ENCODE data around the gene DESI1.
"Not testable (repeated sequence)": the region's sequence is repeated elsewhere in the genome, so short reads cannot be mapped to it uniquely, and the experiment has no call there.

The DESI1 gene

DNA sequence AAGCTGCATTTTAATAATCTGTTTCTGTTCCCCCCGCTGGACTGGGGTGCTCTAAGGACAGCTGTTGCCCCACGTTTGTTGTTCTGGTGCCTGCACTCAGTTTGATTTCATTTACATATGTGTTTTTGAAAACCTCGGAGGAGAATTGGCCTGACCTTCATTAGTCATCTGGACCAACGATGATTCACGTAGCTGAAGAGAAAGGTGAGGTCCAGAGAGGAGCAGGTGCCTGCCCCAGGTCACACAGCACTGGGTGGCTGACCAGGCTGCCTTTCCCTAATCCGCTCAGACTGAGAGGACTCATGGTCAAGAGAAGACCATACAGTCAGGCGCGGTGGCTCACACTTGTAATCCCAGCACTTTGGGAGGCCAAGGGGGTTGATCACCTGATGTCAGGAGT, 56.3 kb downstream of the DESI1 start:
- Histone ChIP-seq H3K36me3 (ENCODE audit: control insufficient read depth in 2 of 2, insufficient read depth in 2 of 2, low read length in 2 of 2) (no peaks in the 10 kb centered on the region), H3K27ac (ENCODE audit: low read depth in 2 of 2, low read length in 2 of 2) (no peak overlapping the region), H3K9ac (ENCODE audit: low read depth in 1 of 2, low read length in 2 of 2) (no peak overlapping the region), H3K4me3 (ENCODE audit: low read length in 2 of 2) (no peak overlapping the region), H3K27me3 (ENCODE audit: control insufficient read depth in 2 of 2, insufficient read depth in 2 of 2, low read length in 2 of 2) (peaks cover 0 to 8% of the 10 kb centered on the region in 2 donors), H3K9me3 (ENCODE audit: control insufficient read depth in 2 of 2, low read length in 2 of 2) (no peaks in the 10 kb centered on the region), H3K4me1 (ENCODE audit: control insufficient read depth in 2 of 2, insufficient read depth in 2 of 2, low read length in 2 of 2) (no peaks in the 10 kb centered on the region)

DNA sequence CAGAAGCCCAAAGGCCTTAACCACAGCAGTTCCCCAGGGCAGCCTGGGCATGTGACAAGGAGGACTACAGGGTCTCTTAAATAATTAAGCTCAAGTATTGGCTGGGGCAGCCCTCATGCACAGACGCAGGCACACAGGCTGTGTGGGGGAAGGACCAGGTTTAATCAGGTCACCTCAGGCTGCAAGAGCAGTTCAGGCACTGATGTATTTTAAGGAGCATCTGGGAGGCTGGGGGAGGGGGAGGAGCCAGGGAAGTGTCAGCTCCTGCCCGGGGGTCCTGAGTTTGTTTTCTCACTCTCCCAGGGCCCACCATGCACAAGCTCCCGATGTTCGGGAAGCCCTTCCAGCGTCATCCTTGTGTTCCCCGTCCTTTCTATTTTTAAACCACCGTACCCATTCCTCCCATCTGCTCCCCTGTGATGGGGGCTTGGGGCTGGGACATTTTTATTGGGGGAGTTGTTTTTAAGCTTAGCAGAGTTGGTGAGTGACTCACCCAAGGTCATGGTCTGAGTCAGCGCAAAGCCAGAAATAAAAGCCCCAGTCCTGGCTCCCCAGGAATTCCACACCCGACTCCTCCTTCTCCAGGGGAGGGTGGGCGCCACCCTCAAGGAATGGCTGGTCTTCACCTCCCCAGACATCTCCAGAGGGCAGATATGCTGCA, 57.7 kb downstream of the DESI1 start:
- H3K36me3 ChIP-seq (ENCODE audit: control insufficient read depth in 2 of 2, insufficient read depth in 2 of 2, low read length in 2 of 2): no peaks in the 10 kb centered on the region
- H3K4me3 ChIP-seq (ENCODE audit: low read length in 2 of 2): no peak overlapping the region
- H3K27ac ChIP-seq (ENCODE audit: low read depth in 2 of 2, low read length in 2 of 2): no peak overlapping the region
- H3K4me1 ChIP-seq (ENCODE audit: control insufficient read depth in 2 of 2, insufficient read depth in 2 of 2, low read length in 2 of 2): no peaks in the 10 kb centered on the region
- peaks cover 0 to 8% of the 10 kb centered on the region in 2 donors for H3K27me3 ChIP-seq (ENCODE audit: control insufficient read depth in 2 of 2, insufficient read depth in 2 of 2, low read length in 2 of 2)
- H3K9ac ChIP-seq (ENCODE audit: low read depth in 1 of 2, low read length in 2 of 2): no peak overlapping the region
- no peaks in the 10 kb centered on the region for H3K9me3 ChIP-seq (ENCODE audit: control insufficient read depth in 2 of 2, low read length in 2 of 2)

DNA sequence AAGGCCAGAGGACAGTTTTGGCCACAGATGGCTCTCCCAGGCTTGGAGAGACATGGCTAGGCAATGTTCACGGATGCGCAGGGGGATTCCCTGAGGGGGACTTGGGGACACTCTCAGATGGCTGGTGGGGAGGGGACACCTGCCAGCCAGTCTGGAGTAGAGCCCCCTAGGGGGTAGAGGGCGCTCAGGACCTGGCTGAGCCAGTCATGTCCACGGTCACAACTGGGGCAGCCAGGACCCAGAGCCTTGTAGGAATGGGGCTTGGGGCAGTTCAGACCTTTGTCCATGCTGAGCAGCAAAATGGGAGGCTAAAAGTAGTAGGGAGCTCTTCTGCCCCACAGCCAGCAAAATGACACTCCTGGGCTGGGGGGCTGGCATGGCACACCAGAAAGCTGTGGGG, 58.4 kb downstream of the DESI1 start:
- no peak overlapping the region for H3K27ac ChIP-seq (ENCODE audit: low read depth in 2 of 2, low read length in 2 of 2)

DNA sequence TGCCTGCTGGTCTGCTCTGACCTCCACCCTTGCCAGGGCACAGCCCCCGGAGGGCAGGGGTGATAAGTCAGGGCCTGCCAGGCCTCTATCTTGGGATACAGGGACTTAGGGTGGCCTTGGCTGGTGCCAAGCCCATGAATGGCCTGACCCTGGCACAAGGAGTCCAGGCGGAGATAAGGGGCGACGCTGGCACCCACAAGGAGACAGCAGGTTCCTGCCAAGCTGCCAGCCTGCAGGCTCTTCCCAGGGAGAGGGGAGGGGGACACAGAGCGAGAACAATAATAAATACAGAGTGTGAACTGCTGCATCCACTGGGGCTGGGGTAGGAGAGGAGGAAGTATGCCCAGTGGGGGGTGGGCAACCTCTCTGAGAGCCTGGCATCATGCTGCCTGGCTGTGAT, 59.1 kb downstream of the DESI1 start:
- Histone ChIP-seq H3K9me3 (ENCODE audit: control insufficient read depth in 2 of 2, low read length in 2 of 2) (no peaks in the 10 kb centered on the region), H3K27ac (ENCODE audit: low read depth in 2 of 2, low read length in 2 of 2) (no peak overlapping the region), H3K9ac (ENCODE audit: low read depth in 1 of 2, low read length in 2 of 2) (no peak overlapping the region), H3K4me1 (ENCODE audit: control insufficient read depth in 2 of 2, insufficient read depth in 2 of 2, low read length in 2 of 2) (peaks cover 2 to 3% of the 10 kb centered on the region in 2 donors), H3K27me3 (ENCODE audit: control insufficient read depth in 2 of 2, insufficient read depth in 2 of 2, low read length in 2 of 2) (peaks cover 0 to 8% of the 10 kb centered on the region in 2 donors), H3K4me3 (ENCODE audit: low read length in 2 of 2) (no peak overlapping the region), H3K36me3 (ENCODE audit: control insufficient read depth in 2 of 2, insufficient read depth in 2 of 2, low read length in 2 of 2) (no peaks in the 10 kb centered on the region)

More for the DNA sequence above, 58.4 kb downstream of the DESI1 start:
- H3K9me3 ChIP-seq (ENCODE audit: control insufficient read depth in 2 of 2, low read length in 2 of 2): no peaks in the 10 kb centered on the region
- H3K4me3 ChIP-seq (ENCODE audit: low read length in 2 of 2): no peak overlapping the region
- H3K9ac ChIP-seq (ENCODE audit: low read depth in 1 of 2, low read length in 2 of 2): no peak overlapping the region
- no peaks in the 10 kb centered on the region for H3K36me3 ChIP-seq (ENCODE audit: control insufficient read depth in 2 of 2, insufficient read depth in 2 of 2, low read length in 2 of 2)
- H3K4me1 ChIP-seq (ENCODE audit: control insufficient read depth in 2 of 2, insufficient read depth in 2 of 2, low read length in 2 of 2): peaks cover 0 to 2% of the 10 kb centered on the region in 2 donors
- peaks cover 0 to 8% of the 10 kb centered on the region in 2 donors for H3K27me3 ChIP-seq (ENCODE audit: control insufficient read depth in 2 of 2, insufficient read depth in 2 of 2, low read length in 2 of 2)

DNA sequence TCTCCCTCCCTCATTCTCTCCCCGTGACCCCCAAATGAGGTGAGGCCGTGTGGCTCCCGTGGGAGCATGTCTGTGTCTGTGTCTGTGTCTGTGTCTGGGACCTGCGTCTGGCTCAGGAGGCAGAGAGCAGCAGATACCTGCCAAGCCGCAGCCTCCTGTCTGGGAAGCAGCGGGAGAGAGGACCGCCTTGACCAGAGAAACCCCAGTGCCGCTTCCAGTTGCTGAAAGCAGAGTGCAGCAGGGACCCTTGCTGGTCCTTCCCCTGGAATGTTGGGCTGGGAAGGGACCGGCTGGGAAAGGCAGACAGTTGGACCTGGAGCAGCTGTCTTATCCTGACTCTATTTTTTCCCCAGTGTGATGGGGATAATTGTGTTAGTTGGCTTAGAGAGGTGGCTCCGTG, 59.5 kb downstream of the DESI1 start:
- H3K27ac ChIP-seq (ENCODE audit: low read depth in 2 of 2, low read length in 2 of 2): no peak overlapping the region
- H3K4me1 ChIP-seq (ENCODE audit: control insufficient read depth in 2 of 2, insufficient read depth in 2 of 2, low read length in 2 of 2): peaks cover 2 to 3% of the 10 kb centered on the region in 2 donors

DNA sequence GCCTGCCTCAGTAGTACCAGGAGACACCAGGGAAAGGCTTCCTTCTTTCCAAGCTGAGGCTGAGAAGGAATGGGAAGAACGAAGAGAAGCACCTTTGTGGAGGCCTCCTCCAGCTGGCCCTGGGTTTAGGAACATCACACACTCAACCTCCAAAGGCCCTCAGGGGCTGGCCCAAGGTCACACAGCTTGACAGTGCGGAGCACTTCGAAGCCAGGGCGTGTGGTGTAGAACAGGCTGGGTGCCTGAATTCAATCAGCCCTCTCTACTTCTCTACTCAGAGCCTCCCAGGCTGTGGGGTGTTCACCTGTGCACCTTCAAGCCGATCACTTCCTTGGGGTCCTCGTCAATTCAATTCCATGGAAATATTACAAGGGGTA, 60.8 kb downstream of the DESI1 start:
- peaks cover 2 to 3% of the 10 kb centered on the region in 2 donors for H3K4me1 ChIP-seq (ENCODE audit: control insufficient read depth in 2 of 2, insufficient read depth in 2 of 2, low read length in 2 of 2)
- H3K9me3 ChIP-seq (ENCODE audit: control insufficient read depth in 2 of 2, low read length in 2 of 2): no peaks in the 10 kb centered on the region
- no peaks in the 10 kb centered on the region for H3K36me3 ChIP-seq (ENCODE audit: control insufficient read depth in 2 of 2, insufficient read depth in 2 of 2, low read length in 2 of 2)
- H3K27me3 ChIP-seq (ENCODE audit: control insufficient read depth in 2 of 2, insufficient read depth in 2 of 2, low read length in 2 of 2): peaks cover 0 to 8% of the 10 kb centered on the region in 2 donors
- H3K27ac ChIP-seq (ENCODE audit: low read depth in 2 of 2, low read length in 2 of 2): no peak overlapping the region
- no peak overlapping the region for H3K9ac ChIP-seq (ENCODE audit: low read depth in 1 of 2, low read length in 2 of 2)
- H3K4me3 ChIP-seq (ENCODE audit: low read length in 2 of 2): no peak overlapping the region

More for the DNA sequence above, 59.5 kb downstream of the DESI1 start:
- no peak overlapping the region for H3K9ac ChIP-seq (ENCODE audit: low read depth in 1 of 2, low read length in 2 of 2)
- H3K27me3 ChIP-seq (ENCODE audit: control insufficient read depth in 2 of 2, insufficient read depth in 2 of 2, low read length in 2 of 2): peaks cover 0 to 8% of the 10 kb centered on the region in 2 donors
- peak overlapping the region in 1 of 2 donors; percentile 28 for H3K4me3 ChIP-seq (ENCODE audit: low read length in 2 of 2)
- H3K9me3 ChIP-seq (ENCODE audit: control insufficient read depth in 2 of 2, low read length in 2 of 2): no peaks in the 10 kb centered on the region
- no peaks in the 10 kb centered on the region for H3K36me3 ChIP-seq (ENCODE audit: control insufficient read depth in 2 of 2, insufficient read depth in 2 of 2, low read length in 2 of 2)

DNA sequence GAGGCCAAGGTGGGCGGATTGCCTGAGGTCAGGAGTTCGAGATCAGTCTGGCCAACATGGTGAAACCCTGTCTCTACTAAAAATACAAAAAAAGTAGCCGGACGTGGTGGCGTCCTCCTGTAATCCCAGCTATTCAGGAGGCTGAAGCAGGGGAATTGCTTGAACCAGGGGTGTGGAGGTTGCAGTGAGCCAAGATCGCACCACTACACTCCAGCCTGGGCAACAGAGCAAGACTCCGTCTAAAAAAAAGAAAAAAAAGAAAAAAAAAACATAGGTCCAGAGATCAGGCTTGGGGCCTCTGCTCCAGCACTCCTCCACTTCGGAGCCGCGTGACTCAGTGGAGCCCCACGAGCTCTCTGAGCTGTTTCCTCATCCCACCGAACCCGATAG, 62.6 kb downstream of the DESI1 start:
- H3K27me3 ChIP-seq (ENCODE audit: control insufficient read depth in 2 of 2, insufficient read depth in 2 of 2, low read length in 2 of 2); H3K4me3 ChIP-seq (ENCODE audit: low read length in 2 of 2); H3K27ac ChIP-seq (ENCODE audit: low read depth in 2 of 2, low read length in 2 of 2); H3K4me1 ChIP-seq (ENCODE audit: control insufficient read depth in 2 of 2, insufficient read depth in 2 of 2, low read length in 2 of 2); H3K9ac ChIP-seq (ENCODE audit: low read depth in 1 of 2, low read length in 2 of 2); H3K36me3 ChIP-seq (ENCODE audit: control insufficient read depth in 2 of 2, insufficient read depth in 2 of 2, low read length in 2 of 2); H3K9me3 ChIP-seq (ENCODE audit: control insufficient read depth in 2 of 2, low read length in 2 of 2): not testable (repeated sequence)

DNA sequence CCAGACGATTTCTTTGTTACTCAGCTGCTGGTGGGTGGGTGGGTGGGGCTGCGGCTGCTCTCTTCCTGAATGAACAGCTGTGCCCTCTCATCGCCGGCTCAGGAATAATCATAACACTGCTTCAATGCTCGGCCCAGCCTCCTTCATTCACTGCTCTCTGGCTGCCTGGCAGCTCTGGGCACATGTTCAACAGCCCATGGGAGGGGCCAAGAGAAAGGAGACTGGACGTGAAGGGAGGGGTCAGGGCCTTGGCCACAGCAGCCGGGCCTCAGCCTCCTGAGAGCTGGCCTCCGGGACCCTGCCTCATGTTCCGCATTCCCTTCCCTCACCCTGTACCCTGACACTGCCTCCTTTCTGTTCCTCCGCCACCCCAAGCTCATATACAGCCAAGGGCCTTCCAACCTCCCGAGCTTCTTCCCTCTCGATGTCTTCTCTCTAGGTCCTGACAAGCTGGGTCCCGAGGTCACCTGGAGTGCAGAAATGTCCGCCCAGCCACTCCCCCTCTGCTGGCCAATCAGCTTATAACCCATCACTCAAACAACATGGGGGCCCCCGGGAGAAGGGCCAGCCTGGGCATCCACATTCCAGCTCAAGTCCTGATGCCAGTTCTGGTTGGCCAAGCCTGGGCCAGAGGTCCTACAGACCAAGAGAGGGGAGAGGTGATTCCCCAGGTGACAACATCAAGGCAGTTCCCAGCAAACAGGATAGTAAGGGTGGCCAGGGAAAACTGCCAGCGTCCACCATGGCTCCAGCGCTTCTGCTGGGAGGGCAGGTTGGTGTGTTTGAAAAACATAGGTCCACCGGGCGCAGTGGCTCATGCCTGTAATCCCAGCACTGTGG, 63.2 kb downstream of the DESI1 start:
- H3K36me3 ChIP-seq (ENCODE audit: control insufficient read depth in 2 of 2, insufficient read depth in 2 of 2, low read length in 2 of 2): no peaks in the 10 kb centered on the region
- H3K9me3 ChIP-seq (ENCODE audit: control insufficient read depth in 2 of 2, low read length in 2 of 2): no peaks in the 10 kb centered on the region
- H3K4me3 ChIP-seq (ENCODE audit: low read length in 2 of 2): no peak overlapping the region
- H3K4me1 ChIP-seq (ENCODE audit: control insufficient read depth in 2 of 2, insufficient read depth in 2 of 2, low read length in 2 of 2): peaks cover 2 to 3% of the 10 kb centered on the region in 2 donors
- no peak overlapping the region for H3K9ac ChIP-seq (ENCODE audit: low read depth in 1 of 2, low read length in 2 of 2)
- peak overlapping the region; percentile 17 to 35 for H3K27ac ChIP-seq (ENCODE audit: low read depth in 2 of 2, low read length in 2 of 2)
- peaks cover 0 to 8% of the 10 kb centered on the region in 2 donors for H3K27me3 ChIP-seq (ENCODE audit: control insufficient read depth in 2 of 2, insufficient read depth in 2 of 2, low read length in 2 of 2)

DNA sequence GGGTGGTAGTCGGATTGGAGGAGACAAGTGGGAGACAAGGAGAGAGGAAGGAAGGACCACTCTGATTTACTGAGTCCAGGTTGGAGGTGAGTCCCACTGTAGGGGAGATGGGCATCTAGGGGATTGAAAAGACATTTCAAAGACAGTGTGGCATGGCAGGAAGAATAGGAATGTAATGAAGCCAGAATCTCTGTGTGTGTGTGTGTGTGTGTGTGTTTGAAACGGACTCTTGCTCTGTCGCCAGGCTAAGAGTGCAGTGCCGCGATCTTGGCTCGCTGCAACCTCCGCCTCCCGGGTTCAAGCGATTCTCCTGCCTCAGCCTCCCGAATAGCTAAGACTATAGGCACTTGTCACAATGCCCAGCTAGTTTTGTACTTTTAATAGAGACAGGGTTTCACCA, 64.3 kb downstream of the DESI1 start:
- peaks cover 2 to 3% of the 10 kb centered on the region in 2 donors for H3K4me1 ChIP-seq (ENCODE audit: control insufficient read depth in 2 of 2, insufficient read depth in 2 of 2, low read length in 2 of 2)
- peaks cover 0 to 8% of the 10 kb centered on the region in 2 donors for H3K27me3 ChIP-seq (ENCODE audit: control insufficient read depth in 2 of 2, insufficient read depth in 2 of 2, low read length in 2 of 2)

DNA sequence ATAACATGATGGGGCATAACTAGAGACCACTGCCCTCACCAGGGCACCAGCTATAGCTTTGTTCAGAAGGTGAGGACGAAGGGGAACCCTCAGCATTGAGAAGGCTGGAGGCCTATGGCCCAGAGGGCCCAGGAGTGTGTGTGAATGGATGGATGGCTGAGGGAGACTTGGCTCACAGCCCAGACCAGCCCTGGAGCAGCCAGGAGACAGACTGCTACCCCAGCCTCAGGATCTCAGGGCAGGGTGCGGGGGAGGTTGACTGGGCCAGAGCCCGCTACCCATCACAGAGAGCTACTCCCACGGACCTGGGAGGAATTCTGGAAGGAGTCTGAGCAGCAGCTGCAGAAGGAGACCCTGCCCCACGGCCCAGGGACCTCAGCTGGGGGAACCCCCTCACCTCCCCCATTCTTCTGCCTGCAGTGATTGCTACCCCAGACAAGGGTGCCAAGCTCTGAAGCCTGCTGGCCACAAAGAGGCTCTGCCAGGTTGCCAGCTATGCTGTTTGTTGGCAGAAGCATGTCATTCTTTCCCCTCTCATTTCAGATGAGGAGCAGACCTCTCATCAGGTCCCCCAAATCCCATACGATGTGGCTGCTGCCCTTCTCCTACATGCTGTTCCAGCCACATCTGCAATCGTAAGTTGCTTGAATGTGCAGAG, 65.4 kb downstream of the DESI1 start:
- Histone ChIP-seq H3K4me1 (ENCODE audit: control insufficient read depth in 2 of 2, insufficient read depth in 2 of 2, low read length in 2 of 2) (peaks cover 2 to 3% of the 10 kb centered on the region in 2 donors), H3K4me3 (ENCODE audit: low read length in 2 of 2) (no peak overlapping the region), H3K9me3 (ENCODE audit: control insufficient read depth in 2 of 2, low read length in 2 of 2) (no peaks in the 10 kb centered on the region), H3K27me3 (ENCODE audit: control insufficient read depth in 2 of 2, insufficient read depth in 2 of 2, low read length in 2 of 2) (no peaks in the 10 kb centered on the region), H3K9ac (ENCODE audit: low read depth in 1 of 2, low read length in 2 of 2) (no peak overlapping the region), H3K27ac (ENCODE audit: low read depth in 2 of 2, low read length in 2 of 2) (no peak overlapping the region), H3K36me3 (ENCODE audit: control insufficient read depth in 2 of 2, insufficient read depth in 2 of 2, low read length in 2 of 2) (no peaks in the 10 kb centered on the region)

More for the DNA sequence above, 64.3 kb downstream of the DESI1 start:
- no peaks in the 10 kb centered on the region for H3K9me3 ChIP-seq (ENCODE audit: control insufficient read depth in 2 of 2, low read length in 2 of 2)
- H3K9ac ChIP-seq (ENCODE audit: low read depth in 1 of 2, low read length in 2 of 2): no peak overlapping the region
- H3K27ac ChIP-seq (ENCODE audit: low read depth in 2 of 2, low read length in 2 of 2): no peak overlapping the region
- no peak overlapping the region for H3K4me3 ChIP-seq (ENCODE audit: low read length in 2 of 2)
- no peaks in the 10 kb centered on the region for H3K36me3 ChIP-seq (ENCODE audit: control insufficient read depth in 2 of 2, insufficient read depth in 2 of 2, low read length in 2 of 2)

Measured in mucosa of rectum (tissue), 2 donors.